HepG2 (cell line): ENCODE data around the gene CKS2. TPM values are rescaled to one million over a fixed set of nuclear protein-coding genes. Genes with fewer than 3 reads are reported as not detected.

Experiments used
- ARID5B ChIP-seq: IDR thresholded peaks from 2 replicates; pipeline ENCODE4 v1.4.0; 2020; ENCODE audit warnings: mild to moderate bottlenecking, missing genetic modification reagents
- DMAP1 ChIP-seq: IDR thresholded peaks from 2 replicates; pipeline ENCODE4 v1.6.1; 2016
- GATAD2A ChIP-seq: IDR thresholded peaks from 2 replicates; pipeline ENCODE4 v1.6.1; 2016
- HHEX ChIP-seq: IDR thresholded peaks from 2 replicates; pipeline ENCODE4 v1.6.1; 2016; ENCODE audit warnings: control low read depth
- HMGA1 ChIP-seq: sonication (generic); formaldehyde crosslinking; conservative IDR thresholded peaks from 2 replicates; pipeline ENCODE4 v1.4.0; 2020; ENCODE audit warnings: missing genetic modification reagents
- HNRNPH1 ChIP-seq: fragments of 200-400 bp; formaldehyde crosslinking; optimal IDR thresholded peaks from 2 replicates; pipeline ENCODE3; 2017; ENCODE audit warnings: mild to moderate bottlenecking, low read depth, low read length
- NR0B2 ChIP-seq: sonication (generic); formaldehyde crosslinking; IDR thresholded peaks from 2 replicates; pipeline ENCODE4 v1.4.0; 2020; ENCODE audit warnings: mild to moderate bottlenecking, missing genetic modification reagents
- ZBTB44 ChIP-seq: sonication (generic); formaldehyde crosslinking; IDR thresholded peaks from 2 replicates; pipeline ENCODE4 v1.4.0; 2020; ENCODE audit warnings: missing genetic modification reagents
- ZFP36 ChIP-seq: fragments of 150-350 bp; IDR thresholded peaks from 2 replicates; pipeline ENCODE4 v1.6.1; 2018; ENCODE audit warnings: borderline replicate concordance, low read length, low read depth; ENCODE audit not compliant: partially characterized antibody
- ZKSCAN8 ChIP-seq: IDR thresholded peaks from 2 replicates; pipeline ENCODE4 v1.6.1; 2016; ENCODE audit warnings: borderline replicate concordance, missing genetic modification reagents, missing compliant biosample characterization
- ZNF225 ChIP-seq: sonication (generic); formaldehyde crosslinking; IDR thresholded peaks from 2 replicates; pipeline ENCODE4 v1.4.0; 2020; ENCODE audit warnings: mild to moderate bottlenecking, missing genetic modification reagents
- ZNF337 ChIP-seq: sonication (generic); formaldehyde crosslinking; IDR thresholded peaks from 2 replicates; pipeline ENCODE4 v1.5.1; 2020; ENCODE audit warnings: missing genetic modification reagents, low read depth, mild to moderate bottlenecking, borderline replicate concordance
- ZNF362 ChIP-seq: sonication (generic); formaldehyde crosslinking; IDR thresholded peaks from 2 replicates; pipeline ENCODE4 v1.4.0; 2020; ENCODE audit warnings: missing genetic modification reagents, mild to moderate bottlenecking, borderline replicate concordance
- ZNF530 ChIP-seq: sonication (generic); formaldehyde crosslinking; IDR thresholded peaks from 2 replicates; pipeline ENCODE4 v1.5.0; 2020; ENCODE audit warnings: low read depth, mild to moderate bottlenecking, missing genetic modification reagents
- ZNF563 ChIP-seq: sonication (generic); formaldehyde crosslinking; IDR thresholded peaks from 2 replicates; pipeline ENCODE4 v1.8.0; 2022; ENCODE audit warnings: mild to moderate bottlenecking, moderate library complexity, missing genetic modification reagents
- polyA plus RNA-seq, 8 experiments: library from polyadenylated mRNA; depleted of rRNA in 3 of 8; stranded (reverse) in 7 of 8; unstranded in 1 of 8; fragments of >200 nt; fragmentation: Illumina TruSeq in 4 of 8; extraction: Trizol in 4 of 8; gene quantifications; 2 replicates each; pipeline versions ENCODE4 v1.2.1 to v1.2.3, GENCODE V29; 2011 to 2016; ENCODE audit warnings: low read depth in 4 of 8, missing spikeins in 1 of 8, mixed read lengths in 1 of 8; ENCODE audit not compliant: insufficient read depth in 1 of 8
- total RNA-seq, 5 experiments: library from RNA; depleted of rRNA; stranded (reverse); fragments of >200 nt; fragmentation: Illumina TruSeq; extraction: Trizol; gene quantifications; 2 replicates each; pipeline ENCODE4 v1.2.3, GENCODE V29; 2016; ENCODE audit warnings: low read depth in 1 of 5
- TF ChIP-seq, protein P1 (sequence below): sonication (generic); formaldehyde crosslinking; IDR thresholded peaks from 2 replicates; pipeline ENCODE4 v1.8.0; 2022; ENCODE audit warnings: mild to moderate bottlenecking, missing genetic modification reagents, moderate library complexity

The CKS2 gene
- total and polyA plus RNA-seq, 2 of the 13 experiments (the other 11 are each of a cell fraction or from before 2014, with no cell fraction given), result 251 to 317 TPM

DNA sequence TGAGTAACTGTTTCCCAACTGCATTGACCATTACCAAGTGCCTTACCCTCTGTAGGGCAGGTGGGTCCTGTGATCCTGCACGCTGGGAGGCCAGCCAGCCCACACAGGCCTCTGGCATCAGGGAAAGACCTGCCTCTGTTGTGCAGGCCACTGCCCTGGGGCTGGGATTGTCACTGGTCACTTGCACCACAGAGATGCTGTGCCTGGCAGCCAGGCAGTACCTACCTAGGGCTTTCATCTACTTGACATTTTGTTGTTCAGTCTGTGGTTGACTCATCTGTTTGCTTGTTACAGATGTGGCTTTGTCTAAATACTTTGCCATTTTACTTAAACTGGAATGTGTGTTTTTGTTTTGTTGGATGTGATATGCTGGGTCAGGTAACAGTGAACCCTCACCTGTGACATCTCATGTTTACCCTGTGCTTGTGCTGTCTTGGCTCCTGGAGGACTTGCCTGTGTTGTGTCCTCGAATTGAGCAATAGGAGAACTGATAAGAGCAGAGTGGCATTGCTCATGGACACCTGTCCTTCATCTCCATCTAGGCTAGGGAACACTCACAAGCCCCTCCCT is 40.1 kb downstream of the CKS2 start (continued):
- peak; percentile 95 for TF ChIP-seq ARID5B (CRISPR knock-in tag)
- no peak for TF ChIP-seq ZFP36
- peak; percentile 40; the same call in 1 of the 2 replicates for TF ChIP-seq ZNF337 (CRISPR knock-in tag)
- TF ChIP-seq ZNF530, result no peak
- TF ChIP-seq, protein P1, sequence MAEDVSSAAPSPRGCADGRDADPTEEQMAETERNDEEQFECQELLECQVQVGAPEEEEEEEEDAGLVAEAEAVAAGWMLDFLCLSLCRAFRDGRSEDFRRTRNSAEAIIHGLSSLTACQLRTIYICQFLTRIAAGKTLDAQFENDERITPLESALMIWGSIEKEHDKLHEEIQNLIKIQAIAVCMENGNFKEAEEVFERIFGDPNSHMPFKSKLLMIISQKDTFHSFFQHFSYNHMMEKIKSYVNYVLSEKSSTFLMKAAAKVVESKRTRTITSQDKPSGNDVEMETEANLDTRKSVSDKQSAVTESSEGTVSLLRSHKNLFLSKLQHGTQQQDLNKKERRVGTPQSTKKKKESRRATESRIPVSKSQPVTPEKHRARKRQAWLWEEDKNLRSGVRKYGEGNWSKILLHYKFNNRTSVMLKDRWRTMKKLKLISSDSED (CRISPR knock-in tag), result no peak
- TF ChIP-seq ZBTB44, result no peak
- peak; percentile 72; the same call in 1 of the 2 replicates for TF ChIP-seq ZKSCAN8 (CRISPR knock-in tag)
- TF ChIP-seq GATAD2A (CRISPR knock-in tag), result peak; percentile 98
- no peak for TF ChIP-seq ZNF563
- TF ChIP-seq HMGA1 (CRISPR knock-in tag), result no peak
- no peak for TF ChIP-seq ZNF225 (CRISPR knock-in tag)
- TF ChIP-seq HNRNPH1, result no peak
- TF ChIP-seq HHEX (CRISPR knock-in tag), result peak; percentile 59; the same call in 1 of the 2 replicates
- TF ChIP-seq ZNF362 (CRISPR knock-in tag), result no peak
- no peak for TF ChIP-seq DMAP1
- no peak for TF ChIP-seq NR0B2 (CRISPR knock-in tag)
